ENCODE data around the gene AHNAK2. TPM values are rescaled to one million over a fixed set of nuclear protein-coding genes. Genes with fewer than 3 reads are reported as not detected.

AHNAK2 gene
- total RNA-seq, 1 donor from 2014 or later = 2.5 TPM

DNA sequence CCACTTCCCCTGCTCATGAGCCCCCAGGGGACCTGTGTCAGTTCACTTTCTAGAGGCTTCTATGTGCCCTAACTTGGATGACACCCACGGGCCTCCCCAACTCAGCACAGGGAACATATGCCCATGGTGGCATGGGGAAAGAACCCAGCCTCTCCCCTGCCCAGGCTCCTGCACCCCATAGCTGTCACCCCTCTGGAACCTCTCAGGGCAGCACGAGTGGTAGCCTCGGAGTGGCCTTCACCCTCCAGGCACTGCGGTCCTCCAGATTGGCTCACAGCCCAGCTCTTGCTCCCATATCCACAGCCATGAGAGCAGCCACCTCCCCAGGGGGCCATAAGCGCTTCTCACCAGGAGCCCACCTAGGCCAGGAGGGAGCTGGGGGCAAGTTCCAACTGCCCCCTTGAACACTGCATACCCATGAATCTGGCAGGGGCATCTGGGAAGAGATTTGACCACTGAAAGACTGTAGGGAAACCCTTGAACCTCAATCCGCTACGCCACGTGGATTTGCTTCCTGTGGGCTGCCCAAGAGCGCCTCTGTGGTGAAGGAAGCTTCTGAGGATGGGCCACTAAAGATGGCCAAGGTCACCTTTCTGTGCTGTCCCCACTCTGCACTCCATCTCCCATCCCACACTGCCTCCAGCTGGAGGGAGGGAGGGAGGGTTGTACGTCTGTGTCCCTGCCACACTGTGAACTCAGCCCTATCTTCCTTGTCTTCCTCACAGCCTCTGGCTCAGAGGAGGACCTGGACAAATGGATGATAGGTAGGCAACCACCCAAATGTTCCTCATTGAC is 41.6 kb downstream of the AHNAK2 start:
- intact Hi-C loops (cut with DNase I) = no loop called here
- ATAC-seq (no peak), DNase-seq (ENCODE audit: missing footprints) (no peak)

DNA sequence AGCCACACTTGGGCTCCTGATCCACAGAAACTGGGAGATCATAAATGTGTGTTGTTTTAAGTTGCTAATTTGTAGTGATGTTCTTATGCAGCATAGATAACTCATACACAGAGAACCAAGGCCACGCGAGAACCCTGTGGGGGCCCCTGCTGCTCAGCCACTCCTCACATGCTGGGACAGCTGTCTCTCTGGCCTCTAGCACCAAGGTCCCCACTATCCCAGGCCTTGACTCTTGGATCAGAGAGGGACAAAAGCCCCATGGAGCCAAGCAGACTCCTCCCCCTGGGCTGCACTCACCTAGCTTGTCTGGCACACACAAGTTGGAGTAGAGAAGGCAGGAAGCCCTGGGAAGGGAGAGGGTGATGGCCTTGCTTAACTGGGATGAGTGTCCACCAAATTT is 42.2 kb downstream of the AHNAK2 start:
- DNase-seq (ENCODE audit: missing footprints) = no peak
- ATAC-seq = no peak
- intact Hi-C loops (cut with DNase I) = no loop called here

DNA sequence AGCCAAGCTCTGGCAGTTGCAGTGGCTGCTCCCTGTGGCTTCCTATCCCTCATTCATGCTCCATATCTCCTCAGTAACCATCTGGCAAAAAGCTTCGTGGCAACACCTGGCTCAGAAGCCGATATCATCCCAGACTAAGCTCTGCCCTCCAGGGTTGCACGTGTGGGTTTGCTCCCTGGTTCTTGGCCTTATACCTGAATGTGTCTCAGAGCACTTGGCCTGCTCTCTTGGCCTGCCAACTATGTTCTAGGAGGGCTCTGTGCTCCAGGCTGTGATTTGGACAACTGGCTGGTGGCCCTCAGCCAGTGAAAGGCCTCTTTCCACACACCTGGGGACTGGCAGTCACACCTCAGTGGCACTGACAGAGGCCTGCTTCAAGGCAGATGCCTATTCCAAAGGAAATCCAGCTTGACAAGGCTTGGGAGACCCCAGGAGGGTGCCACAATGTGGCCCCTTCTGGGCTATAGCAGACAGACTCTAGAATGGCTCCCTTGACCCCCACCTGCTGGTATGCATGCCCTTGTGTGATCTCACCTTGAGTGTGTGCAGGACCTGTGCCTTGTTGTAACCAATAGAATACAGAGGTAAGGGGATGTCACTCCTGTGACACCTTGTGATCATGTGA is 43.0 kb downstream of the AHNAK2 start:
- ATAC-seq = no peak
- DNase-seq (ENCODE audit: missing footprints) = no peak
- intact Hi-C loops (cut with DNase I) = no loop called here

DNA sequence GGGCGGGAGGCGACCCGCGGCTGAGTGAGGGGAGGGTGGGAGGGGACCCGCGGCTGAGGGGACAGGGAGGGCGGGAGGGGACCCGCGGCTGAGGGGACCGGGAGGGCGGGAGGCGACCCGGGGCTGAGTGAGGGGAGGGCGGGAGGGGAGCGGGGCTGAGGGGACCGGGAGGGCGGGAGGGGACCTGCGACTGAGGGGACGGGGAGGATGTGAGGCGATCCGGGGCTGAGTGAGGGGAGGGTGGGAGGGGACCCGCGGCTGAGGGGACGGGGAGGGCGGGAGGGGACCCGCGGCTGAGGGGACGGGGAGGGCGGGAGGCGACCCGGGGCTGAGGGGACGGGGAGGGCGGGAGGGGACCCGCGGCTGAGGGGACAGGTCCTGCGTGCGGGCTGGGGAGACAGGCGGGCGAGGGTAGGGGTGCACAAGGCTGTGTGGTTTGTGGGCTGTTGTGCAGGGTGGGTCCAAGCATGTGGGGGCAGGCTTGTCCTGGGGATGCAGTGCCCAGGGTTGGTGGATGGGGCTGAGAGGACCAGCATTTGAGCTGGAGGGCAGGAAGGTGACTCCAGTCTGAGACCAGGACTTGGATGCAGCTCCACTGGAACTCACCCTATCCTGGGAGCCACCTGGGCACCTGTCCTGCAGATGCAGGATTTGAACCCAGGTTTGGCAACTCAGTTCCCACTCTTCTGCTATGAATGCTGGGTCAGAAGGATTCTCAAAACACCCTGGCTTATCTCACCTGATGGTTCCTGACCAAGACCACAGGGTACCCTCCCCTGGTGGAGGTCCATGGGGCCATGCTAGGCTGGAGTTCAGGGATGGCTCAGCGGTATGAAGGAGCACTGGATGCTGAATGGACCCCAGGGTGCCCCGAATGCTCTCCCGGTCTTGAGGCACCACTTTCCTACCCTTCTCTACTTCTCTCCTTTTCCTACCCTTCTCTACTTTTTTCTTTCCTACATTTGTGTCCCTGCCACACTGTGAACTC is 44.1 kb downstream of the AHNAK2 start:
- intact Hi-C loops (cut with DNase I) = loop anchor here (2.0 kb wide), 1 partner anchor 33 kb away; no protein-coding TSS in a partner anchor

GRCh38 chr14:104932676-104933631 is 45.2 kb downstream of the AHNAK2 start:
- ATAC-seq (peak; percentile 84), DNase-seq (ENCODE audit: missing footprints) (peak; percentile 92)
- intact Hi-C loops (cut with DNase I) = loop anchor here (2.0 kb wide), 1 partner anchor 34 kb away; no protein-coding TSS in a partner anchor

More for the DNA sequence above, 44.1 kb downstream of the AHNAK2 start:
- ATAC-seq (no peak), DNase-seq (ENCODE audit: missing footprints) (no peak)

DNA sequence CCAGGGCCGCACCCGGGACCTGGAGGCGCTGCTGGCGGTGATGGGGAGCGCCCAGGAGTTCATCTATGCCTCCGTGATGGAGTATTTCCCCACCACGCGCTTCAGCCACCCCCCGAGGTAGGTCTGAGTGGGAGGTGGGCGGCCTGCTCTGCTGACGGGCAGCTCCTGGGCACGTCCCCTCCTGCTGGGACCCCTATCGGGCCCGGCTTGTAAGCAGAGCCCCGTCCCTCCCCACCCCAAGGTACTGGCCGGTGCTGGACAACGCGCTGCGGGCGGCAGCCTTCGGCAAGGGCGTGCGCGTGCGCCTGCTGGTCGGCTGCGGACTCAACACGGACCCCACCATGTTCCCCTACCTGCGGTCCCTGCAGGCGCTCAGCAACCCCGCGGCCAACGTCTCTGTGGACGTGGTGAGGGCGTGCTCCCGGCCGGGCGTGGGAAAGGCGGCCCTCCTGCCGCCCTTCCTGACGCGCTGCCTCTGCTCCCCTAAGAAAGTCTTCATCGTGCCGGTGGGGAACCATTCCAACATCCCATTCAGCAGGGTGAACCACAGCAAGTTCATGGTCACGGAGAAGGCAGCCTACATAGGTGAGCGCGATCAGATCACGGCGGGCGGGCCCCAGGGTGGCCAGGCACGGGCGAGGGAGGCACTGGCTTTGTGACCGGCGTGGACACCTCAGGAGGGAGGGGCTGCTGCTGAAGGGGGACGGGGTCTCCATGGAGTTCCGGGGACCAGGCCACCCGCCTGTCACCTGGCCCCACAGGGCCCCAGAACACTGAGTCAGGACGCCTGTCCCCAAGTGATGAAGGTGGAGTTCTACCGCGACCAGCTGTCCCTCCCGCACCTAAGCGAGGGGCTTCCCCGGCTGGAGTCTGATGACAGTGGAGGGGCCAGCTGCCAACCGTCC is 46.2 kb downstream of the AHNAK2 start:
- no peak for DNase-seq (ENCODE audit: missing footprints)
- ATAC-seq = no peak
- intact Hi-C loops (cut with DNase I) = loop anchor here (2.0 kb wide), 1 partner anchor 35 kb away; no protein-coding TSS in a partner anchor

DNA sequence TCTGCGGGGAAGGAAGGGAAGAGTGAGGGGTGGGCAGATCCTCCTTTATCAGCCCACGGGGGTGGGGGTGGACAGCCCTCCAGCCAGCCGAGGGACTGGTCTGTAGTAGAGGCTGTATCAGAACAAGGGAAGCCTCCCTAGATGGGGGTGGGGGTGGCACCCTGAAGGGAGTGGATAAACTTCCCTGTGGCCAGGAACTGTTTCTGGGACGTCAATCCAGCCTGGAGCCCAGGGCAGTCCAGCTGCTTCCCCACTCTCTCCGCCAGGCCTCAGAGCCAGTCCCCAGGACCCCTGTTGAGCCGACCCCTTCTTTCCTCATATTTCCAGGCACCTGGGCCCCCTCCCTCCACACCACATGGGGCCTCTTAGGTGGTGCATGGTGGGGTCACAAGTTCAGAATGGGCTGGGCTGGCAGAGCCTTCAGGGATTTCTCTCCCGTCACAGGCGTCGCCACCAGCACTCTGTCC is 46.8 kb downstream of the AHNAK2 start:
- ATAC-seq (no peak), DNase-seq (ENCODE audit: missing footprints) (no peak)
- intact Hi-C loops (cut with DNase I) = no loop called here

DNA sequence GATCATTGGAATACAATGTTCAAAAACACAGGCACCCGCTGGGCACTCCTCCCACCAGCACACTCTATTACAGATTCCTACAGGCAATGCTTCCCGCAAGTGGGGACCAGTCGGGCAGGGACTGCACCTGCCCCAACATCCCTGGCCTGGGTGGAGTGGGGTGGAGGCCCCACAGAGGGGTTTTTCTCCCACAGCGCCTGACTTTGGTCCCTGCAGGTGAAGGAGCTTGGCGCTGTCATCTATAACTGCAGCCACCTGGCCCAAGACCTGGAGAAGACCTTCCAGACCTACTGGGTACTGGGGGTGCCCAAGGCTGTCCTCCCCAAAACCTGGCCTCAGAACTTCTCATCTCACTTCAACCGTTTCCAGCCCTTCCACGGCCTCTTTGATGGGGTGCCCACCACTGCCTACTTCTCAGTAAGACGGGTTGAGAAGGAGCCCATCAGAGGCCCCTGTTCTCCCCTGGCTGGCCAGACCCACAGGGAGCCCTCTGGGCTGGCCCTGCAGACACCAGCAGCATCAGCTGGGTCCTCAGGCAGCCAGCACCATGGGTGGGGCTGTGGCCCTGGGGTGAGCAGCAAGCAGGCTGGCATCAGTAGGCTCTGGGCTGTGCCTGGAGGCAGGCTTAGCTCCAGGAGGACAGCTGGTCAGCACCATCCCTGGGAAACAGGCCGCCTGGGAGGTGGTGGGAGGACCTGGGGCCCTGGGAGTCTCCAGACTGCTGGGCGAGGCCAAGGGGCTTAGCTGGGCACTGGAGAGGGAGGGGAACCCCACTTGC is 47.5 kb downstream of the AHNAK2 start:
- ATAC-seq (no peak), DNase-seq (ENCODE audit: missing footprints) (no peak)
- intact Hi-C loops (cut with DNase I) = no loop called here

DNA sequence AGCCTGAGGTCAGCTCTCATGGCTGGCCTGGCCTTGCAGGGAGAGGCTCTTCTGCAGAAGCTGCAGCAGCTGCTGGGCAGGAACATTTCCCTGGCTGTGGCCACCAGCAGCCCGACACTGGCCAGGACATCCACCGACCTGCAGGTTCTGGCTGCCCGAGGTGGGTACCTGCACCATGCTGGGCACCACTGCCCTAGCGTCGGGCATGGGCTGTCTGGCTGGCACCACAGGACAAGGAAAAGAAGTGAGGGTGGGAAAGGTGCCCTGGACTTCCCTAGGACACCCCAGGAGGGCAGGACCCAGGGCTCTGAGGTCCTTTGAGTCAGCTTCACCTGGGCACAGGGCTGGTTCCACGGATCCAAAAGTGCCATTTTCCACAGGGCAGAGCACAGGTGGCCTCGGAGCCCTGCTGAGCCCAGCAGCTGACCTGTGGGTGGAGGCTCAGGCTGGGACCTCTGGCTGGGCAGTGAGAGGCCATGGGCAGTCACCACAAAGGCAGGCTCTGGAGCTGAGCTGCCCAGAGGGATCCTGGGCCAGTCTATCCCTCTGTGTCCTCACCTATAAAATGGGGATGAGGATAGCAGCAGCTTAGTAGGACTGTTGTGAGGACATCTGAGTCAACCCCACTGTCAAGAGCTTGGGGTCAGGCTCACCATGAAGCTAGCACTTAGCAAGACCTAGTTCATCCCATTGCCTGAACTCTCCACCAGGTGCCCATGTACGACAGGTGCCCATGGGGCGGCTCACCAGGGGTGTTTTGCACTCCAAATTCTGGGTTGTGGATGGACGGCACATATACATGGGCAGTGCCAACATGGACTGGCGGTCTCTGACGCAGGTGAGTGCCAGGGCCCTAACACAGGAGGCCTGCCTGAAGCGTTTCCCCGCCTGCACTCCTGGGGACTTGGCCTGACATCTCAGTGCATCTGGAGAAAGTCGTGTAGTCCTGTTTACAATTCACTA is 48.6 kb downstream of the AHNAK2 start:
- no peak for ATAC-seq
- intact Hi-C loops (cut with DNase I) = no loop called here
- no peak for DNase-seq (ENCODE audit: missing footprints)

DNA sequence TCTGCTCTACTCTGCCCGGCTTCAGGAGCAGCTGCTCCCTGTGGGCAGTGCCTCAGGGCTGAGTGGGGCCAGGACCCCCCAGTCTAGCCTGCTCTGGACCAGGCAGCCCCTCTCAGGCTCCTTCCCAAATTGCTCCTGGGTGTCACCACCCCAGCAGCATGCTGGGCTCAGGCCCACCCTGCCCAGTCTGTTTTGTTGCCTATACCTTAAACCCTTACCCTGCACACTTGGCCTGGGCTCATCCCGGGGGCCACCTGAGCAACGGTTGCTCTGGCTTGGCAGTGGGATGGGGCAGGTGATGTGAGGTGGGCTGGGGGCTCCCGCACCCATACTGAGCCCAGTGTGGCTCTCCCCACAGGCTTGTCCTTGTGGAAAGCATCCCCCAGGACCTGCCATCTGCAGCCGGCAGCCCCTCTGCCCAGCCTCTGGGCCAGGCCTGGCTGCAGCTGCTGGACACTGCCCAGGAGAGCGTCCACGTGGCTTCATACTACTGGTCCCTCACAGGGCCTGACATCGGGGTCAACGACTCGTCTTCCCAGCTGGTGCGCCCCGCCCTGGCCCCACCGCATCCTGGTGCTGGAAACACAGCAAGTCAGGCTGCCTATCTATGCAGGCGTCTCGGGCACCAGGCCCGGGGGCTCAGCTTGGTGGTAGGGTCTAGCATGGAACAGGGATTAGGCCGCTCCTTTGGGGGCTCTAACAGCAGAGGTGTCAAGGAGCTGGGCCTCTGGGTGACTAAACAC is 49.6 kb downstream of the AHNAK2 start:
- no peak for DNase-seq (ENCODE audit: missing footprints)
- no peak for ATAC-seq
- intact Hi-C loops (cut with DNase I) = no loop called here

DNA sequence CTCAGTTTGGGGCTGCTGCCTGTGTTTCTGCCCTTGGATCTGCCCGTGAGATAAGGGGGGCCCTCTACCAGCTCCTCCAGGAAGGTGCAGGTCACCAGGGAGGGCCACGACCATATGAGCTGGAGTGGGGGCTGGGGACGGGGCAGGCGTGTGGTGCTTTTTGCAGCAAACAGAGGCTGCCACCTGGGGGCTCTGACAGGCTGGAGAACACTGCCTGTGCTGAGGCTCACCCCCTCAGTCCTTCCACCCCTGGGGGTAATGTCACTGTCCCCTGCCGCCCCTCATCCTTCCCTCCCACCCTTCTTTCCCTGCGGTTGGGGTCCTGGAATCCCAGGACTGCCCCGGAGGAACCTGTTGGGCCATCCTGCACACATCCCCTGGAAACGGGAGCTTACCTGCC is 50.3 kb downstream of the AHNAK2 start:
- ATAC-seq (no peak), DNase-seq (ENCODE audit: missing footprints) (no peak)
- intact Hi-C loops (cut with DNase I) = no loop called here

DNA sequence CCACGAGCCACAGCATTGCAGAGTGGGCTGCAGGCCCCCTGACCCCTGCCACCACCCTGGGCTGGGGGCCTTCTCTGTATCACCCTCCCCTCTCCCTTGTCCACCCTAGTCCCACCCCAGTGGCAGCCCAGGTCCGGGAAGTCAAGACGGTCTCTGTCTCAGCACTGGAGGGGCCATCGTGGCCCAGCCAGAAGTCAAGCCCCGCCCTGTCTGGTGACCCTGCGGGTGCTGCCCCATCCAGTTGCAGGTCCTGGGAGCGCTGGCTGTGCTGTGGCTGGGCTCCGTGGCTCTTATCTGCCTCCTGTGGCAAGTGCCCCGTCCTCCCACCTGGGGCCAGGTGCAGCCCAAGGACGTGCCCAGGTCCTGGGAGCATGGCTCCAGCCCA is 50.8 kb downstream of the AHNAK2 start:
- no peak for ATAC-seq

DNA sequence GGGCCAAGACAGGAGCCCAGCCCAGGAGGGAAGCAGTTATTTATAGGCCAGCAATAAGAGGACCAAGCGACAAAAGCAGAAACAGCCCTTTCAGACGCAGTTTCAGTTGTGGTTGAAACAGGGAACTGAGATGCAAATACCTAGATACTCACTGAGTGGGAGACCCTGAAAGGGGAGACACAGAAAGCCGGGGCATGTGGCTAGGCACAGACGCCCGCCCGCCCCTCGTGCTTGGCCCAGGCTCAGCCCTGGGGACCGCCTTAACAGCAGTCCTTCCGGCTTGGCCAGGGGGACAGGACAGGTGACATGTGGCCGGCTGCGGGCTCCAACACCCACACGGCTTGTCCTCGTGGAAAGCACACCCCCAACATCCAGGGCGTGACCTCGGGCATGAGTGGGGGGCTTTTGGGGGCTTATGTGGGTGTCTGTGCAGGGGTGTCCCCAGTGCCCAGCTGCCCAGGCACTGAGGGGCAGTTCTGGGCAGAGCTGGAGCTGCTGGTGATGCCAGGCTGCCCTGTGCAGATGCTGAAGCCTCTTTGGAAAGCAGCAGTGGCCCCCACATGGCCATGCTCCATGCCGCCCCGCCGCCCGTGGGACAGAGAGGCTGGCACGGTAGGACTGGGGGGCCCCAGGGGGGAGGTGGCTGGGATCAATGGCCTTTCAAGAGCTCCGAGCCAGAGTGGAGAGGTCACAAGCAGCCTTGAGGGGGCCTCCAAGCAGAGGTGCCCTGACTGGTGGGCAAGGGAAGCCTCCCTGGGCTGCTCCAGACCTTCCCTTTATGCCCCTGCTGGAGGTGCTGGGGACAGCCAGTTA is 51.3 kb downstream of the AHNAK2 start:
- DNase-seq (ENCODE audit: missing footprints) (no peak), ATAC-seq (no peak)
- intact Hi-C loops (cut with DNase I) = no loop called here

More for the DNA sequence above, 50.8 kb downstream of the AHNAK2 start:
- intact Hi-C loops (cut with DNase I) = no loop called here
- DNase-seq (ENCODE audit: missing footprints) = no peak

All from Right ventricle myocardium inferior (tissue), 1 donor.